Keratinocyte (primary cell): ENCODE results near the gene KCNE1. TPM values are rescaled to one million over a fixed set of nuclear protein-coding genes. Genes with fewer than 3 reads are reported as not detected.
"Not testable (repeated sequence)": the region's sequence is repeated elsewhere in the genome, so short reads cannot be mapped to it uniquely, and the experiment has no call there.

Experiments used
- DNase-seq: peaks from one replicate; pipeline ENCODE4 v3.0.0-alpha.2; 2011; ENCODE audit warnings: low read depth, missing footprints, low spot score
- FAIRE-seq: peaks from 2 replicates; lab custom pipeline; 2011; peaks lifted over from hg19 to GRCh38; lab: Jason Lieb, UNC
- H2AFZ ChIP-seq: 2 replicates; pipeline ENCODE4 v1.6.0; 2012; ENCODE audit warnings: low read length, control low read depth, inconsistent platforms; ENCODE audit not compliant: control insufficient read depth
- H3K27ac ChIP-seq: 2 replicates; pipeline ENCODE4 v1.5.1; 2011; ENCODE audit warnings: low read length; ENCODE audit not compliant: control insufficient read depth, insufficient read depth
- H3K27me3 ChIP-seq: 3 replicates; pipeline ENCODE4 v1.6.0; 2011; ENCODE audit warnings: low read length; ENCODE audit not compliant: control insufficient read depth, insufficient read depth; ENCODE audit errors: extremely low read depth
- H3K36me3 ChIP-seq, 2 experiments: 2 replicates in 1 of 2; 3 replicates in 1 of 2; pipeline ENCODE4 v1.5.1; 2011; ENCODE audit warnings: low read length in 2 of 2, mild to moderate bottlenecking in 1 of 2; ENCODE audit not compliant: control insufficient read depth in 2 of 2, insufficient read depth in 2 of 2; ENCODE audit errors: extremely low read depth in 1 of 2
- H3K4me1 ChIP-seq: 3 replicates; pipeline ENCODE4 v1.5.1; 2011; ENCODE audit warnings: low read length; ENCODE audit not compliant: control insufficient read depth, insufficient read depth; ENCODE audit errors: extremely low read depth
- H3K4me2 ChIP-seq: 3 replicates; pipeline ENCODE4 v1.6.0; 2011; ENCODE audit warnings: low read depth, low read length; ENCODE audit not compliant: control insufficient read depth, insufficient read depth; ENCODE audit errors: extremely low read depth
- H3K4me3 ChIP-seq, 3 experiments: fragments of 200-600 bp in 1 of 3; sonication (generic) in 1 of 3; 2 replicates in 2 of 3; 3 replicates in 1 of 3; pipeline ENCODE4 v1.5.1; 2011 to 2016; ENCODE audit warnings: low read length in 3 of 3, mild to moderate bottlenecking in 3 of 3, control low read depth in 2 of 3, inconsistent platforms in 1 of 3, low read depth in 1 of 3, mixed read lengths in 1 of 3, mixed run types in 1 of 3, moderate library complexity in 1 of 3; ENCODE audit not compliant: control insufficient read depth in 2 of 3, insufficient read depth in 2 of 3; ENCODE audit errors: extremely low read depth in 1 of 3
- H3K79me2 ChIP-seq: 2 replicates; pipeline ENCODE4 v1.6.0; 2012; ENCODE audit warnings: low read length; ENCODE audit not compliant: control insufficient read depth, insufficient read depth
- H3K9ac ChIP-seq: 3 replicates; pipeline ENCODE4 v1.6.0; 2011; ENCODE audit warnings: low read length; ENCODE audit not compliant: control insufficient read depth, insufficient read depth; ENCODE audit errors: extremely low read depth
- H3K9me1 ChIP-seq: 3 replicates; pipeline ENCODE4 v1.6.0; 2011; ENCODE audit warnings: low read length; ENCODE audit not compliant: control insufficient read depth, insufficient read depth; ENCODE audit errors: extremely low read depth
- H3K9me3 ChIP-seq: 2 replicates; pipeline ENCODE4 v1.5.1; 2012; ENCODE audit warnings: low read depth, low read length; ENCODE audit not compliant: control insufficient read depth
- H4K20me1 ChIP-seq: 3 replicates; pipeline ENCODE4 v1.6.0; 2011; ENCODE audit warnings: low read length; ENCODE audit not compliant: control insufficient read depth, insufficient read depth; ENCODE audit errors: extremely low read depth
- dilution Hi-C: fragments of 300-500 bp; cut with MboI; formaldehyde crosslinking; loops from one replicate; pipeline ENCODE4 v1.7.0; 2020; ENCODE audit warnings: low sequenced_read_pairs; ENCODE audit not compliant: extremely low pct_ligation_motif_present
- polyA plus RNA-seq, 5 experiments: library from polyadenylated mRNA; depleted of rRNA in 3 of 5; stranded (reverse) in 3 of 5; stranded (forward) in 1 of 5; unstranded in 1 of 5; fragments of >200 nt; gene quantifications; 1 replicate in 1 of 5; 2 replicates in 3 of 5; 3 replicates in 1 of 5; pipeline versions ENCODE4 v1.2.1 to v1.2.3, GENCODE V29; 2011 to 2012; ENCODE audit warnings: missing spikeins in 2 of 5, low read depth in 1 of 5, low replicate concordance in 1 of 5

Gene KCNE1
- polyA plus RNA-seq, 1 donor (not counting 4 experiments of a cell fraction or from before 2014, with no cell fraction given): 0.08 TPM

GRCh38 chr21:34467333-34467732 is 44.7 kb downstream of the KCNE1 start:
- H3K27me3 ChIP-seq, H3K36me3 ChIP-seq, H3K9ac ChIP-seq, DNase-seq, H3K4me3 ChIP-seq, H3K4me2 ChIP-seq, H3K4me1 ChIP-seq, dilution Hi-C loops, H3K9me3 ChIP-seq, H4K20me1 ChIP-seq, H3K27ac ChIP-seq, H3K9me1 ChIP-seq, FAIRE-seq, H3K79me2 ChIP-seq, H2AFZ ChIP-seq: not testable (repeated sequence)

- H4K20me1 ChIP-seq, H3K27me3 ChIP-seq, H3K79me2 ChIP-seq, FAIRE-seq, H3K36me3 ChIP-seq, H3K4me3 ChIP-seq, H2AFZ ChIP-seq, H3K9me1 ChIP-seq, H3K4me2 ChIP-seq, H3K9me3 ChIP-seq, DNase-seq, H3K4me1 ChIP-seq, dilution Hi-C loops, H3K27ac ChIP-seq, H3K9ac ChIP-seq: not testable (repeated sequence)
Observed at GRCh38 chr21:34459426-34459825, 52.6 kb downstream of the KCNE1 start.

DNA sequence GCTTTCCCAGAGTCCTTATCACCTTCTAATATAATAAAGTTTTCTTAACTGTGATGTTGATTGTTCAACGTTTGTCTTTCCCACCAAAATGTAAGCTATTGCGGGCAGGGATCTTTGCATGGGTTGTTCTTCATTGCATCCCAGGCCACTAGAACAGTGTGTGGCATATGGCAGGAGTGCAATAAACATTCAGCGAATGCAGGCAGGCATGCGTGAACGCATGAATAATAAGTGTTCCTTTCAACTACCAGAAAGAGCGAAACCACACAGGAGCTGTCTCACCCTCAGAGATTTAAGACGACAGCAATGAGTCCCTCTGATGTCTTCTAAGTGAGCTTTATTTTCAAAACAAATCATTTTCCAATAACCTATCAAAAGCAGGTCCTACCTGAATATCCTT is 53.7 kb downstream of the KCNE1 start:
- H2AFZ ChIP-seq, H3K27ac ChIP-seq, H3K4me3 ChIP-seq, H4K20me1 ChIP-seq, H3K27me3 ChIP-seq, H3K9me3 ChIP-seq, H3K36me3 ChIP-seq, H3K9ac ChIP-seq, H3K9me1 ChIP-seq, H3K79me2 ChIP-seq, H3K4me1 ChIP-seq, H3K4me2 ChIP-seq, FAIRE-seq, DNase-seq, dilution Hi-C loops: not testable (repeated sequence)

GRCh38 chr21:34456180-34456579 is 55.8 kb downstream of the KCNE1 start:
- H3K9ac ChIP-seq, H4K20me1 ChIP-seq, H3K4me3 ChIP-seq, H3K4me1 ChIP-seq, DNase-seq, H3K4me2 ChIP-seq, H2AFZ ChIP-seq, H3K27ac ChIP-seq, H3K9me1 ChIP-seq, H3K9me3 ChIP-seq, H3K36me3 ChIP-seq, dilution Hi-C loops, H3K27me3 ChIP-seq, H3K79me2 ChIP-seq: not testable (repeated sequence)
- FAIRE-seq: peak; percentile 17

- H3K4me2 ChIP-seq, H3K9ac ChIP-seq, H3K27ac ChIP-seq, H4K20me1 ChIP-seq, H2AFZ ChIP-seq, DNase-seq, FAIRE-seq, H3K9me1 ChIP-seq, H3K4me3 ChIP-seq, H3K36me3 ChIP-seq, H3K9me3 ChIP-seq, H3K27me3 ChIP-seq, H3K79me2 ChIP-seq, dilution Hi-C loops, H3K4me1 ChIP-seq: not testable (repeated sequence)
Observed at GRCh38 chr21:34455628-34456027, 56.4 kb downstream of the KCNE1 start.
